GM12878 (cell line): ENCODE results near the gene USP17L24. TPM values are rescaled to one million over a fixed set of nuclear protein-coding genes. Genes with fewer than 3 reads are reported as not detected.

ENCODE experiments used
- polyA plus RNA-seq, 11 experiments: library from polyadenylated mRNA; depleted of rRNA in 4 of 11; unstranded in 6 of 11; stranded (reverse) in 5 of 11; fragments of >200 nt; fragmentation: Nextera tagmentation in 4 of 11; fragmentation: Illumina TruSeq in 1 of 11; extraction: Ambion mirVana in 4 of 11; extraction: Trizol in 1 of 11; gene quantifications; 1 replicate in 1 of 11; 2 replicates in 10 of 11; pipeline versions ENCODE4 v1.2.1 to v1.2.3, GENCODE V29; 2011 to 2016; ENCODE audit warnings: inconsistent platforms in 2 of 11, missing spikeins in 2 of 11, low read depth in 1 of 11
- total RNA-seq, 4 experiments: library from RNA; depleted of rRNA in 3 of 4; stranded (reverse); fragments of >200 nt in 3 of 4; fragmentation: Illumina TruSeq in 1 of 4; extraction: Trizol in 1 of 4; gene quantifications; 2 replicates each; pipeline versions ENCODE4 v1.2.1 to v1.2.3, GENCODE V29; 2013 to 2021

USP17L24 gene
- total and polyA plus RNA-seq, 10 of the 15 experiments (the other 5 are each of a cell fraction or from before 2014, with no cell fraction given) = not detected

Other genes starting within 250 kb of the USP17L24 start
Only the 7 nearest of the 20 such genes appear.
- gene USP17L25, start 4.7 kb downstream of the USP17L24 start, total RNA-seq (2014; rRNA removed) = not detected in 2 replicates
- not detected in 2 replicates for gene USP17L25, start 4.7 kb downstream of the USP17L24 start, total RNA-seq (2014; rRNA removed; fragmentation: Illumina TruSeq; extraction: Trizol)
- not detected in 2 replicates for gene USP17L25, start 4.7 kb downstream of the USP17L24 start, total RNA-seq (2021)
- not detected in 2 replicates for gene USP17L25, start 4.7 kb downstream of the USP17L24 start, polyA plus RNA-seq (2011; rRNA removed)
- gene USP17L25, start 4.7 kb downstream of the USP17L24 start, polyA plus RNA-seq (2014; fragmentation: Illumina TruSeq; extraction: Trizol) = not detected in 2 replicates
- gene USP17L25, start 4.7 kb downstream of the USP17L24 start, polyA plus RNA-seq (2014; fragmentation: Nextera tagmentation; extraction: Ambion mirVana) = not detected
- gene USP17L25, start 4.7 kb downstream of the USP17L24 start, polyA plus RNA-seq (2014; rRNA removed) = not detected in 2 replicates
- gene USP17L25, start 4.7 kb downstream of the USP17L24 start, polyA plus RNA-seq (2016; fragmentation: Nextera tagmentation; extraction: Ambion mirVana) = not detected
- gene USP17L26, start 9.5 kb downstream of the USP17L24 start, total RNA-seq (2014; rRNA removed) = not detected in 2 replicates
- gene USP17L26, start 9.5 kb downstream of the USP17L24 start, total RNA-seq (2014; rRNA removed; fragmentation: Illumina TruSeq; extraction: Trizol) = not detected in 2 replicates
- not detected in 2 replicates for gene USP17L26, start 9.5 kb downstream of the USP17L24 start, total RNA-seq (2021)
- not detected in 2 replicates for gene USP17L26, start 9.5 kb downstream of the USP17L24 start, polyA plus RNA-seq (2011; rRNA removed)
- gene USP17L26, start 9.5 kb downstream of the USP17L24 start, polyA plus RNA-seq (2014; fragmentation: Illumina TruSeq; extraction: Trizol) = not detected in 2 replicates
- gene USP17L26, start 9.5 kb downstream of the USP17L24 start, polyA plus RNA-seq (2014; fragmentation: Nextera tagmentation; extraction: Ambion mirVana) = not detected
- not detected in 2 replicates for gene USP17L26, start 9.5 kb downstream of the USP17L24 start, polyA plus RNA-seq (2014; rRNA removed)
- not detected for gene USP17L26, start 9.5 kb downstream of the USP17L24 start, polyA plus RNA-seq (2016; fragmentation: Nextera tagmentation; extraction: Ambion mirVana)
- not detected in 2 replicates for gene USP17L5, start 14.2 kb downstream of the USP17L24 start, total RNA-seq (2014; rRNA removed)
- not detected in 2 replicates for gene USP17L5, start 14.2 kb downstream of the USP17L24 start, total RNA-seq (2014; rRNA removed; fragmentation: Illumina TruSeq; extraction: Trizol)
- not detected in 2 replicates for gene USP17L5, start 14.2 kb downstream of the USP17L24 start, total RNA-seq (2021)
- not detected in 2 replicates for gene USP17L5, start 14.2 kb downstream of the USP17L24 start, polyA plus RNA-seq (2011; rRNA removed)
- not detected in 2 replicates for gene USP17L5, start 14.2 kb downstream of the USP17L24 start, polyA plus RNA-seq (2014; fragmentation: Illumina TruSeq; extraction: Trizol)
- not detected for gene USP17L5, start 14.2 kb downstream of the USP17L24 start, polyA plus RNA-seq (2014; fragmentation: Nextera tagmentation; extraction: Ambion mirVana)
- gene USP17L5, start 14.2 kb downstream of the USP17L24 start, polyA plus RNA-seq (2014; rRNA removed) = not detected in 2 replicates
- gene USP17L5, start 14.2 kb downstream of the USP17L24 start, polyA plus RNA-seq (2016; fragmentation: Nextera tagmentation; extraction: Ambion mirVana) = not detected
- not detected in 2 replicates for gene USP17L27, start 19.0 kb downstream of the USP17L24 start, total RNA-seq (2014; rRNA removed)
- not detected in 2 replicates for gene USP17L27, start 19.0 kb downstream of the USP17L24 start, total RNA-seq (2014; rRNA removed; fragmentation: Illumina TruSeq; extraction: Trizol)
- not detected in 2 replicates for gene USP17L27, start 19.0 kb downstream of the USP17L24 start, total RNA-seq (2021)
- not detected in 2 replicates for gene USP17L27, start 19.0 kb downstream of the USP17L24 start, polyA plus RNA-seq (2011; rRNA removed)
- not detected in 2 replicates for gene USP17L27, start 19.0 kb downstream of the USP17L24 start, polyA plus RNA-seq (2014; fragmentation: Illumina TruSeq; extraction: Trizol)
- gene USP17L27, start 19.0 kb downstream of the USP17L24 start, polyA plus RNA-seq (2014; fragmentation: Nextera tagmentation; extraction: Ambion mirVana) = not detected
- gene USP17L27, start 19.0 kb downstream of the USP17L24 start, polyA plus RNA-seq (2014; rRNA removed) = not detected in 2 replicates
- gene USP17L27, start 19.0 kb downstream of the USP17L24 start, polyA plus RNA-seq (2016; fragmentation: Nextera tagmentation; extraction: Ambion mirVana) = not detected
- not detected in 2 replicates for gene USP17L28, start 23.7 kb downstream of the USP17L24 start, total RNA-seq (2014; rRNA removed)
- not detected in 2 replicates for gene USP17L28, start 23.7 kb downstream of the USP17L24 start, total RNA-seq (2014; rRNA removed; fragmentation: Illumina TruSeq; extraction: Trizol)
- not detected in 2 replicates for gene USP17L28, start 23.7 kb downstream of the USP17L24 start, total RNA-seq (2021)
- gene USP17L28, start 23.7 kb downstream of the USP17L24 start, polyA plus RNA-seq (2011; rRNA removed) = not detected in 2 replicates
- not detected in 2 replicates for gene USP17L28, start 23.7 kb downstream of the USP17L24 start, polyA plus RNA-seq (2014; fragmentation: Illumina TruSeq; extraction: Trizol)
- gene USP17L28, start 23.7 kb downstream of the USP17L24 start, polyA plus RNA-seq (2014; fragmentation: Nextera tagmentation; extraction: Ambion mirVana) = not detected
- gene USP17L28, start 23.7 kb downstream of the USP17L24 start, polyA plus RNA-seq (2014; rRNA removed) = not detected in 2 replicates
- gene USP17L28, start 23.7 kb downstream of the USP17L24 start, polyA plus RNA-seq (2016; fragmentation: Nextera tagmentation; extraction: Ambion mirVana) = not detected
- gene USP17L29, start 28.5 kb downstream of the USP17L24 start, total RNA-seq (2014; rRNA removed) = not detected in 2 replicates
- gene USP17L29, start 28.5 kb downstream of the USP17L24 start, total RNA-seq (2014; rRNA removed; fragmentation: Illumina TruSeq; extraction: Trizol) = not detected in 2 replicates
- gene USP17L29, start 28.5 kb downstream of the USP17L24 start, total RNA-seq (2021) = not detected in 2 replicates
- gene USP17L29, start 28.5 kb downstream of the USP17L24 start, polyA plus RNA-seq (2011; rRNA removed) = not detected in 2 replicates
- gene USP17L29, start 28.5 kb downstream of the USP17L24 start, polyA plus RNA-seq (2014; fragmentation: Illumina TruSeq; extraction: Trizol) = not detected in 2 replicates
- not detected for gene USP17L29, start 28.5 kb downstream of the USP17L24 start, polyA plus RNA-seq (2014; fragmentation: Nextera tagmentation; extraction: Ambion mirVana)
- not detected in 2 replicates for gene USP17L29, start 28.5 kb downstream of the USP17L24 start, polyA plus RNA-seq (2014; rRNA removed)
- not detected for gene USP17L29, start 28.5 kb downstream of the USP17L24 start, polyA plus RNA-seq (2016; fragmentation: Nextera tagmentation; extraction: Ambion mirVana)
- gene USP17L30, start 38.0 kb downstream of the USP17L24 start, total RNA-seq (2014; rRNA removed) = not detected in 2 replicates
- not detected in 2 replicates for gene USP17L30, start 38.0 kb downstream of the USP17L24 start, total RNA-seq (2014; rRNA removed; fragmentation: Illumina TruSeq; extraction: Trizol)
- not detected in 2 replicates for gene USP17L30, start 38.0 kb downstream of the USP17L24 start, total RNA-seq (2021)
- not detected in 2 replicates for gene USP17L30, start 38.0 kb downstream of the USP17L24 start, polyA plus RNA-seq (2011; rRNA removed)
- gene USP17L30, start 38.0 kb downstream of the USP17L24 start, polyA plus RNA-seq (2014; fragmentation: Illumina TruSeq; extraction: Trizol) = not detected in 2 replicates
- not detected for gene USP17L30, start 38.0 kb downstream of the USP17L24 start, polyA plus RNA-seq (2014; fragmentation: Nextera tagmentation; extraction: Ambion mirVana)
- gene USP17L30, start 38.0 kb downstream of the USP17L24 start, polyA plus RNA-seq (2014; rRNA removed) = not detected in 2 replicates
- not detected for gene USP17L30, start 38.0 kb downstream of the USP17L24 start, polyA plus RNA-seq (2016; fragmentation: Nextera tagmentation; extraction: Ambion mirVana)